Measurements from ENCODE around the gene RAB41. TPM values are rescaled to one million over a fixed set of nuclear protein-coding genes. Genes with fewer than 3 reads are reported as not detected.

The RAB41 gene
- total and polyA plus RNA-seq, 2 donors (not counting 3 experiments of a cell fraction or from before 2014, with no cell fraction given), result not detected

GRCh38 chrX:70292788-70293187 is 10.8 kb downstream of the RAB41 start:
- no peaks in the 10 kb centered on the region for H3K9me3 ChIP-seq (replicated peaks; ENCODE audit: control insufficient read depth, insufficient read depth, low read length)
- BruUV-seq (replicated peaks), result no TSS peak
- ChIA-PET CTCF (interaction anchor here (1.1 to 1.6 kb wide), 2 partner anchors 141 to 159 kb away, joined by 3 to 5 read pairs; partner anchors contain the start of gene IGBP1), POLR2A (no interaction called here)
- no peak overlapping the region for H3K4me3 ChIP-seq (replicated peaks in 1 of 3; ENCODE audit: insufficient read depth in 1 of 3, low read depth in 1 of 3, low read length in 3 of 3)
- peaks cover 62% of the 10 kb centered on the region for H3K79me2 ChIP-seq (ENCODE audit: control insufficient read depth, insufficient read depth, low read length)
- H4K20me1 ChIP-seq (replicated peaks; ENCODE audit: control insufficient read depth, extremely low read depth, insufficient read depth, low read length), result no peaks in the 10 kb centered on the region
- no peaks in the 10 kb centered on the region for H3K36me3 ChIP-seq (ENCODE audit: control insufficient read depth in 2 of 2, extremely low read depth in 1 of 2, insufficient read depth in 2 of 2, low read length in 2 of 2)
- no peak overlapping the region for H3K9ac ChIP-seq (replicated peaks; ENCODE audit: extremely low read depth, insufficient read depth, low read length)
- no peaks in the 10 kb centered on the region for H3K9me1 ChIP-seq (replicated peaks; ENCODE audit: control insufficient read depth, extremely low read depth, insufficient read depth, low read length)
- H3K27ac ChIP-seq (ENCODE audit: insufficient read depth, low read depth, low read length), result no peak overlapping the region
- no peaks in the 10 kb centered on the region for H3K27me3 ChIP-seq (ENCODE audit: control insufficient read depth in 2 of 2, insufficient read depth in 2 of 2, low read length in 2 of 2)
- peak; percentile 2 for DNase-seq (ENCODE audit: low read depth, low spot score)
- H3K4me2 ChIP-seq (ENCODE audit: insufficient read depth, low read length), result peak overlapping the region; percentile 96
- intact Hi-C loops (cut with micrococcal nuclease) (loop anchor here (10.0 kb wide), 1 partner anchor 102 kb away; no protein-coding TSS in a partner anchor), dilution Hi-C loops (cut with MboI; ENCODE audit: extremely low pct_ligation_motif_present, low sequenced_read_pairs) (no loop called here)
- TF ChIP-seq MAX (IDR thresholded peaks at IDR 0.05; ENCODE audit: insufficient read depth, insufficient read length) (no peak), FOS (IDR thresholded peaks at IDR 0.05; ENCODE audit: borderline replicate concordance, insufficient read depth, low read length) (no peak), JUN (IDR thresholded peaks at IDR 0.05; ENCODE audit: borderline replicate concordance, insufficient read depth, insufficient read length, low read depth) (no peak), GATA2 (IDR thresholded peaks at IDR 0.05; ENCODE audit: insufficient read depth, insufficient read length, low read depth, low read length) (no peak), POLR2AphosphoS5 (IDR thresholded peaks at IDR 0.05; ENCODE audit: insufficient read depth, low read depth, low read length) (no peak)
- H2AFZ ChIP-seq (ENCODE audit: low read depth, low read length), result no peak overlapping the region
- H3K4me1 ChIP-seq (ENCODE audit: control insufficient read depth, extremely low read depth, insufficient read depth, low read length), result peaks cover 18% of the 10 kb centered on the region
- FAIRE-seq, result no peak

- Histone ChIP-seq H3K79me2 (ENCODE audit: control insufficient read depth, insufficient read depth, low read length) (peaks cover 63% of the 10 kb centered on the region), H3K27ac (ENCODE audit: insufficient read depth, low read depth, low read length) (no peak overlapping the region), H3K9me3 (replicated peaks; ENCODE audit: control insufficient read depth, insufficient read depth, low read length) (no peaks in the 10 kb centered on the region), H3K36me3 (ENCODE audit: control insufficient read depth in 2 of 2, extremely low read depth in 1 of 2, insufficient read depth in 2 of 2, low read length in 2 of 2) (no peaks in the 10 kb centered on the region), H3K4me2 (ENCODE audit: insufficient read depth, low read length) (no peak overlapping the region), H3K4me1 (ENCODE audit: control insufficient read depth, extremely low read depth, insufficient read depth, low read length) (peaks cover 18% of the 10 kb centered on the region), H3K9me1 (replicated peaks; ENCODE audit: control insufficient read depth, extremely low read depth, insufficient read depth, low read length) (no peaks in the 10 kb centered on the region), H4K20me1 (replicated peaks; ENCODE audit: control insufficient read depth, extremely low read depth, insufficient read depth, low read length) (no peaks in the 10 kb centered on the region), H3K27me3 (ENCODE audit: control insufficient read depth in 2 of 2, insufficient read depth in 2 of 2, low read length in 2 of 2) (no peaks in the 10 kb centered on the region), H3K4me3 (replicated peaks in 1 of 3; ENCODE audit: insufficient read depth in 1 of 3, low read depth in 1 of 3, low read length in 3 of 3) (no peak overlapping the region), H3K9ac (replicated peaks; ENCODE audit: extremely low read depth, insufficient read depth, low read length) (no peak overlapping the region), H2AFZ (ENCODE audit: low read depth, low read length) (no peak overlapping the region)
- no peak for FAIRE-seq
- ChIA-PET POLR2A (no interaction called here), CTCF (interaction anchor here (1.6 kb wide), 1 partner anchor 160 kb away, joined by 5 read pairs; the partner anchor contains the start of gene IGBP1)
- dilution Hi-C loops (cut with MboI; ENCODE audit: extremely low pct_ligation_motif_present, low sequenced_read_pairs) (no loop called here), intact Hi-C loops (cut with micrococcal nuclease) (loop anchor here (10.0 kb wide), 1 partner anchor 101 kb away; no protein-coding TSS in a partner anchor)
- TF ChIP-seq MYC (IDR thresholded peaks at IDR 0.05; ENCODE audit: low read depth, low read length), result no peak
- TF ChIP-seq MAX (IDR thresholded peaks at IDR 0.05; ENCODE audit: insufficient read depth, insufficient read length), result no peak
- no peak for TF ChIP-seq FOS (IDR thresholded peaks at IDR 0.05; ENCODE audit: borderline replicate concordance, insufficient read depth, low read length)
- TF ChIP-seq POLR2AphosphoS5 (IDR thresholded peaks at IDR 0.05; ENCODE audit: insufficient read depth, low read depth, low read length), result no peak
- no peak for TF ChIP-seq EZH2 (IDR thresholded peaks at IDR 0.05; ENCODE audit: borderline replicate concordance, low read depth, low read length, severe bottlenecking)
- no peak for TF ChIP-seq CTCF (IDR thresholded peaks at IDR 0.05; ENCODE audit: extremely low read depth in 1 of 2, insufficient read depth in 1 of 2, low read depth in 1 of 2, low read length in 2 of 2)
- no peak for TF ChIP-seq GATA2 (IDR thresholded peaks at IDR 0.05; ENCODE audit: insufficient read depth, insufficient read length, low read depth, low read length)
- TF ChIP-seq JUN (IDR thresholded peaks at IDR 0.05; ENCODE audit: borderline replicate concordance, insufficient read depth, insufficient read length, low read depth), result no peak
- no peak for TF ChIP-seq POLR2A (IDR thresholded peaks at IDR 0.05; ENCODE audit: low read depth, low read length)
- no peak for DNase-seq (ENCODE audit: low read depth, low spot score)
- no TSS peak for BruUV-seq (replicated peaks)
Measured at GRCh38 chrX:70293621-70294020, 11.6 kb downstream of the RAB41 start.
